HCT116 (cell line): ENCODE results near the gene RAB1A. TPM values are rescaled to one million over a fixed set of nuclear protein-coding genes. Genes with fewer than 3 reads are reported as not detected.

Experiments used
- ATAC-seq: fragments of 200-7000 bp; cut with Tn5 transposase; 2 replicates; pipeline ENCODE4 v1.9.1; 2020; ENCODE audit warnings: mild to moderate bottlenecking, moderate library complexity
- BruUV-seq: library from RNA; stranded (reverse); fragments of 400-500 nt; replicated peaks from 2 replicates; lab custom pipeline; 2021; lab: Mats Ljungman, UMichigan
- CTCF ChIA-PET: fragments of 300-600 bp; sonication (Branson Sonifier 250); formaldehyde crosslinking; loops from one replicate; lab custom pipeline; 2021; ENCODE audit warnings: antibody characterized with exemption; lab: Charles Lee
- POLR2A ChIA-PET: fragments of 300-600, 350-600 bp; sonication (Branson Sonifier 250); formaldehyde crosslinking; loops from one replicate; lab custom pipeline; 2021; ENCODE audit warnings: antibody characterized with exemption; lab: Charles Lee
- RAD21 ChIA-PET, 2 experiments: fragments of 300-600 bp; sonication (Branson Sonifier 250); formaldehyde crosslinking; loops; one replicate each; lab custom pipeline; 2023; ENCODE audit warnings: low total read pairs in 2 of 2; ENCODE audit not compliant: uncharacterized antibody in 2 of 2, unreplicated experiment in 2 of 2, low non-redundant PET in 1 of 2; lab: Charles Lee
- DNase-seq: peaks from one replicate; pipeline ENCODE4 v3.0.0-alpha.2; 2010; ENCODE audit warnings: low read depth, low spot score
- H2AFZ ChIP-seq: fragments of 200-600 bp; shearing (Covaris generic), sonication (generic); 2 replicates; pipeline ENCODE4 v1.6.1; 2017; ENCODE audit warnings: low read depth, mixed run types, mixed read lengths, antibody characterized with exemption, low read length; ENCODE audit not compliant: poor library complexity, severe bottlenecking
- H3K27ac ChIP-seq: 2 replicates; pipeline ENCODE4 v1.5.1; 2012; ENCODE audit warnings: low read depth, low read length
- H3K27me3 ChIP-seq: fragments of 200-600 bp; sonication (generic); 2 replicates; pipeline ENCODE4 v1.6.1; 2016; ENCODE audit warnings: mixed run types, low read length, mixed read lengths; ENCODE audit not compliant: insufficient read depth
- H3K36me3 ChIP-seq, 2 experiments: fragments of 200-500 bp in 1 of 2; fragments of 200-600 bp in 1 of 2; sonication (Bioruptor generic) in 1 of 2; sonication (generic) in 1 of 2; 2 replicates each; pipeline versions ENCODE4 v1.5.1 to v1.6.1; 2014 to 2016; ENCODE audit warnings: low read length in 2 of 2, inconsistent platforms in 1 of 2, mixed read lengths in 1 of 2, mixed run types in 1 of 2; ENCODE audit not compliant: insufficient read depth in 2 of 2, control insufficient read depth in 1 of 2
- H3K4me1 ChIP-seq, 2 experiments: fragments of 200-600 bp in 1 of 2; sonication (generic) in 1 of 2; 2 replicates each; pipeline versions ENCODE4 v1.5.1 to v1.6.1; 2012 to 2017; ENCODE audit warnings: low read length in 2 of 2, inconsistent platforms in 1 of 2, mild to moderate bottlenecking in 1 of 2, mixed read lengths in 1 of 2, mixed run types in 1 of 2, moderate library complexity in 1 of 2; ENCODE audit not compliant: insufficient read depth in 2 of 2, control insufficient read depth in 1 of 2
- H3K4me2 ChIP-seq: fragments of 200-600 bp; sonication (generic); 2 replicates; pipeline ENCODE4 v1.6.1; 2017; ENCODE audit warnings: mixed run types, low read length, mixed read lengths
- H3K4me3 ChIP-seq, 2 experiments: fragments of 200-600 bp in 1 of 2; sonication (generic) in 1 of 2; replicated peaks in 1 of 2; 2 replicates each; pipeline ENCODE4 v1.5.1; 2011 to 2016; ENCODE audit warnings: low read length in 2 of 2, control low read depth in 1 of 2, low read depth in 1 of 2, mild to moderate bottlenecking in 1 of 2, mixed read lengths in 1 of 2, mixed run types in 1 of 2
- H3K79me2 ChIP-seq: fragments of 200-600 bp; sonication (generic); 2 replicates; pipeline ENCODE4 v1.6.1; 2017; ENCODE audit warnings: mild to moderate bottlenecking, mixed run types, low read length, moderate library complexity, mixed read lengths; ENCODE audit not compliant: insufficient read depth
- H3K9ac ChIP-seq: fragments of 200-600 bp; sonication (generic); 2 replicates; pipeline ENCODE4 v1.6.1; 2016; ENCODE audit warnings: low read length, mixed read lengths
- H3K9me2 ChIP-seq: fragments of 200-600 bp; sonication (generic), shearing (Covaris generic); 2 replicates; pipeline ENCODE4 v1.6.1; 2017; ENCODE audit warnings: mixed run types, mild to moderate bottlenecking, moderate library complexity; ENCODE audit not compliant: insufficient read depth
- H3K9me3 ChIP-seq, 2 experiments: fragments of 200-500 bp in 1 of 2; fragments of 200-600 bp in 1 of 2; sonication (Bioruptor generic) in 1 of 2; sonication (generic) in 1 of 2; 2 replicates each; pipeline ENCODE4 v1.6.1; 2014 to 2017; ENCODE audit warnings: low read length in 2 of 2, mixed read lengths in 2 of 2, inconsistent platforms in 1 of 2, low read depth in 1 of 2, mild to moderate bottlenecking in 1 of 2, mixed run types in 1 of 2, moderate library complexity in 1 of 2; ENCODE audit not compliant: control insufficient read depth in 1 of 2, insufficient read depth in 1 of 2
- H4K20me1 ChIP-seq: fragments of 200-600 bp; sonication (generic), shearing (Covaris generic); 2 replicates; pipeline ENCODE4 v1.6.1; 2017; ENCODE audit warnings: mixed run types, mild to moderate bottlenecking, moderate library complexity; ENCODE audit not compliant: insufficient read depth
- CBX3 ChIP-seq: IDR thresholded peaks from 2 replicates; pipeline ENCODE4 v1.6.1; 2012; ENCODE audit warnings: low read depth
- CEBPB ChIP-seq: IDR thresholded peaks from 2 replicates; pipeline ENCODE4 v1.6.1; 2012; ENCODE audit warnings: low read depth
- EGR1 ChIP-seq: IDR thresholded peaks from 2 replicates; pipeline ENCODE4 v1.6.1; 2012; ENCODE audit warnings: low read depth
- JUND ChIP-seq: IDR thresholded peaks from 2 replicates; pipeline ENCODE4 v1.6.1; 2012
- POLR2A ChIP-seq: IDR thresholded peaks from 2 replicates; pipeline ENCODE4 v1.7.0; 2011; ENCODE audit warnings: borderline replicate concordance; ENCODE audit not compliant: insufficient read depth, insufficient read length; ENCODE audit errors: extremely low read depth
- RAD21 ChIP-seq: IDR thresholded peaks from 2 replicates; pipeline ENCODE4 v1.6.1; 2012; ENCODE audit warnings: low read depth, mild to moderate bottlenecking
- SIN3A ChIP-seq: IDR thresholded peaks from 2 replicates; pipeline ENCODE4 v1.6.1; 2012; ENCODE audit warnings: low read depth
- SP1 ChIP-seq: IDR thresholded peaks from 2 replicates; pipeline ENCODE4 v1.6.1; 2012; ENCODE audit warnings: low read depth
- SRF ChIP-seq: IDR thresholded peaks from 2 replicates; pipeline ENCODE4 v1.6.1; 2012; ENCODE audit warnings: low read depth
- TCF7L2 ChIP-seq: IDR thresholded peaks from 2 replicates; pipeline ENCODE4 v1.7.0; 2011; ENCODE audit warnings: borderline replicate concordance, inconsistent platforms; ENCODE audit not compliant: insufficient read depth, insufficient read length; ENCODE audit errors: extremely low read depth
- YY1 ChIP-seq: IDR thresholded peaks from 2 replicates; pipeline ENCODE4 v1.6.1; 2011; ENCODE audit warnings: low read length, low read depth, moderate library complexity, mild to moderate bottlenecking; ENCODE audit not compliant: insufficient replicate concordance; ENCODE audit errors: extremely low read depth
- ZNF274 ChIP-seq: fragments of 200-500 bp; sonication (Bioruptor generic); IDR thresholded peaks from 2 replicates; pipeline ENCODE4 v1.6.1; 2014; ENCODE audit warnings: mild to moderate bottlenecking, low read depth, low read length, inconsistent platforms
- intact Hi-C: fragments of 100-400 bp; cut with micrococcal nuclease; formaldehyde crosslinking; loops from 2 replicates; pipeline ENCODE4 v1.10.0; 2022
- total RNA-seq: library from RNA; stranded (reverse); gene quantifications from one replicate; pipeline ENCODE4 v1.2.1, GENCODE V29; 2021; ENCODE audit not compliant: unreplicated experiment
- TF ChIP-seq, protein P1 (sequence below): IDR thresholded peaks from 2 replicates; pipeline ENCODE4 v1.6.1; 2012; ENCODE audit warnings: low read depth
- TF ChIP-seq, protein P2 (sequence below): IDR thresholded peaks from 2 replicates; pipeline ENCODE4 v1.6.1; 2012
- TF ChIP-seq, protein P3 (sequence below): IDR thresholded peaks from 2 replicates; pipeline ENCODE4 v1.6.1; 2011; ENCODE audit warnings: mild to moderate bottlenecking, low read length, moderate library complexity; ENCODE audit not compliant: insufficient replicate concordance; ENCODE audit errors: extremely low read depth
- TF ChIP-seq, protein P4 (sequence below), 3 experiments: fragments of 200-600 bp in 1 of 3; sonication (generic) in 1 of 3; IDR thresholded peaks in 2 of 3; conservative IDR thresholded peaks in 1 of 3; 2 replicates each; pipeline ENCODE4 v1.5.1; 2012 to 2017; ENCODE audit warnings: low read depth in 2 of 3, low read length in 2 of 3, antibody characterized with exemption in 1 of 3, borderline replicate concordance in 1 of 3, control low read depth in 1 of 3, mild to moderate bottlenecking in 1 of 3, mixed read lengths in 1 of 3, mixed run types in 1 of 3, moderate library complexity in 1 of 3; ENCODE audit not compliant: insufficient read depth in 1 of 3
- TF ChIP-seq, protein P5 (sequence below): IDR thresholded peaks from 2 replicates; pipeline ENCODE4 v1.6.1; 2012

The RAB1A gene
- total RNA-seq, 1 experiment from 2014 or later: 131 TPM

GRCh38 chr2:65128297-65129190, 1.4 kb downstream of the RAB1A start:
- peak overlapping the region; percentile 95 for H3K9ac ChIP-seq

More at GRCh38 chr2:65128297-65129190, 1.4 kb downstream of the RAB1A start:
- DNase-seq (no peak), ATAC-seq (no peak)
- Histone ChIP-seq H3K79me2 (peaks cover 65% of the 10 kb centered on the region), H3K27me3 (no peaks in the 10 kb centered on the region), H4K20me1 (peaks cover 27% of the 10 kb centered on the region; the same call in 1 of the 2 replicates), H3K4me1 (peaks cover 34 to 59% of the 10 kb centered on the region in 2 experiments), H3K36me3 (no peaks in the 10 kb centered on the region), H3K4me3 (peak overlapping the region; percentile 93 to 94), H3K9me3 (no peaks in the 10 kb centered on the region)
- ChIA-PET RAD21 (no interaction called here), CTCF (no interaction called here)
- BruUV-seq: no TSS peak
- TF ChIP-seq SRF (no peak), SIN3A (no peak), SP1 (no peak), ZNF274 (no peak), POLR2A (no peak), CBX3 (no peak), YY1 (no peak), TCF7L2 (no peak), EGR1 (no peak), RAD21 (no peak), JUND (no peak), CEBPB (no peak)
- TF ChIP-seq, protein P1, sequence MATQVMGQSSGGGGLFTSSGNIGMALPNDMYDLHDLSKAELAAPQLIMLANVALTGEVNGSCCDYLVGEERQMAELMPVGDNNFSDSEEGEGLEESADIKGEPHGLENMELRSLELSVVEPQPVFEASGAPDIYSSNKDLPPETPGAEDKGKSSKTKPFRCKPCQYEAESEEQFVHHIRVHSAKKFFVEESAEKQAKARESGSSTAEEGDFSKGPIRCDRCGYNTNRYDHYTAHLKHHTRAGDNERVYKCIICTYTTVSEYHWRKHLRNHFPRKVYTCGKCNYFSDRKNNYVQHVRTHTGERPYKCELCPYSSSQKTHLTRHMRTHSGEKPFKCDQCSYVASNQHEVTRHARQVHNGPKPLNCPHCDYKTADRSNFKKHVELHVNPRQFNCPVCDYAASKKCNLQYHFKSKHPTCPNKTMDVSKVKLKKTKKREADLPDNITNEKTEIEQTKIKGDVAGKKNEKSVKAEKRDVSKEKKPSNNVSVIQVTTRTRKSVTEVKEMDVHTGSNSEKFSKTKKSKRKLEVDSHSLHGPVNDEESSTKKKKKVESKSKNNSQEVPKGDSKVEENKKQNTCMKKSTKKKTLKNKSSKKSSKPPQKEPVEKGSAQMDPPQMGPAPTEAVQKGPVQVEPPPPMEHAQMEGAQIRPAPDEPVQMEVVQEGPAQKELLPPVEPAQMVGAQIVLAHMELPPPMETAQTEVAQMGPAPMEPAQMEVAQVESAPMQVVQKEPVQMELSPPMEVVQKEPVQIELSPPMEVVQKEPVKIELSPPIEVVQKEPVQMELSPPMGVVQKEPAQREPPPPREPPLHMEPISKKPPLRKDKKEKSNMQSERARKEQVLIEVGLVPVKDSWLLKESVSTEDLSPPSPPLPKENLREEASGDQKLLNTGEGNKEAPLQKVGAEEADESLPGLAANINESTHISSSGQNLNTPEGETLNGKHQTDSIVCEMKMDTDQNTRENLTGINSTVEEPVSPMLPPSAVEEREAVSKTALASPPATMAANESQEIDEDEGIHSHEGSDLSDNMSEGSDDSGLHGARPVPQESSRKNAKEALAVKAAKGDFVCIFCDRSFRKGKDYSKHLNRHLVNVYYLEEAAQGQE: no peak
- TF ChIP-seq, protein P2, sequence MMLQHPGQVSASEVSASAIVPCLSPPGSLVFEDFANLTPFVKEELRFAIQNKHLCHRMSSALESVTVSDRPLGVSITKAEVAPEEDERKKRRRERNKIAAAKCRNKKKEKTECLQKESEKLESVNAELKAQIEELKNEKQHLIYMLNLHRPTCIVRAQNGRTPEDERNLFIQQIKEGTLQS: no peak
- TF ChIP-seq, protein P3, sequence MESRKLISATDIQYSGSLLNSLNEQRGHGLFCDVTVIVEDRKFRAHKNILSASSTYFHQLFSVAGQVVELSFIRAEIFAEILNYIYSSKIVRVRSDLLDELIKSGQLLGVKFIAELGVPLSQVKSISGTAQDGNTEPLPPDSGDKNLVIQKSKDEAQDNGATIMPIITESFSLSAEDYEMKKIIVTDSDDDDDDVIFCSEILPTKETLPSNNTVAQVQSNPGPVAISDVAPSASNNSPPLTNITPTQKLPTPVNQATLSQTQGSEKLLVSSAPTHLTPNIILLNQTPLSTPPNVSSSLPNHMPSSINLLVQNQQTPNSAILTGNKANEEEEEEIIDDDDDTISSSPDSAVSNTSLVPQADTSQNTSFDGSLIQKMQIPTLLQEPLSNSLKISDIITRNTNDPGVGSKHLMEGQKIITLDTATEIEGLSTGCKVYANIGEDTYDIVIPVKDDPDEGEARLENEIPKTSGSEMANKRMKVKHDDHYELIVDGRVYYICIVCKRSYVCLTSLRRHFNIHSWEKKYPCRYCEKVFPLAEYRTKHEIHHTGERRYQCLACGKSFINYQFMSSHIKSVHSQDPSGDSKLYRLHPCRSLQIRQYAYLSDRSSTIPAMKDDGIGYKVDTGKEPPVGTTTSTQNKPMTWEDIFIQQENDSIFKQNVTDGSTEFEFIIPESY: no peak
- TF ChIP-seq, protein P4, sequence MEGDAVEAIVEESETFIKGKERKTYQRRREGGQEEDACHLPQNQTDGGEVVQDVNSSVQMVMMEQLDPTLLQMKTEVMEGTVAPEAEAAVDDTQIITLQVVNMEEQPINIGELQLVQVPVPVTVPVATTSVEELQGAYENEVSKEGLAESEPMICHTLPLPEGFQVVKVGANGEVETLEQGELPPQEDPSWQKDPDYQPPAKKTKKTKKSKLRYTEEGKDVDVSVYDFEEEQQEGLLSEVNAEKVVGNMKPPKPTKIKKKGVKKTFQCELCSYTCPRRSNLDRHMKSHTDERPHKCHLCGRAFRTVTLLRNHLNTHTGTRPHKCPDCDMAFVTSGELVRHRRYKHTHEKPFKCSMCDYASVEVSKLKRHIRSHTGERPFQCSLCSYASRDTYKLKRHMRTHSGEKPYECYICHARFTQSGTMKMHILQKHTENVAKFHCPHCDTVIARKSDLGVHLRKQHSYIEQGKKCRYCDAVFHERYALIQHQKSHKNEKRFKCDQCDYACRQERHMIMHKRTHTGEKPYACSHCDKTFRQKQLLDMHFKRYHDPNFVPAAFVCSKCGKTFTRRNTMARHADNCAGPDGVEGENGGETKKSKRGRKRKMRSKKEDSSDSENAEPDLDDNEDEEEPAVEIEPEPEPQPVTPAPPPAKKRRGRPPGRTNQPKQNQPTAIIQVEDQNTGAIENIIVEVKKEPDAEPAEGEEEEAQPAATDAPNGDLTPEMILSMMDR (IDR thresholded peaks at IDR 0.05 in 2 of 3, conservative IDR thresholded peaks at IDR 0.05 in 1 of 3; ENCODE audit: borderline replicate concordance in 1 of 3, insufficient read depth in 1 of 3, low read depth in 2 of 3, low read length in 2 of 3): no peak
- TF ChIP-seq, protein P5, sequence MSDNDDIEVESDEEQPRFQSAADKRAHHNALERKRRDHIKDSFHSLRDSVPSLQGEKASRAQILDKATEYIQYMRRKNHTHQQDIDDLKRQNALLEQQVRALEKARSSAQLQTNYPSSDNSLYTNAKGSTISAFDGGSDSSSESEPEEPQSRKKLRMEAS: no peak
- TF ChIP-seq, all 23 proteins: peak for 0
- Histone ChIP-seq H3K9me2 (no peaks in the 10 kb centered on the region), H3K27ac (no peak overlapping the region), H2AFZ (no peak overlapping the region), H3K4me2 (peak overlapping the region; percentile 89)
- intact Hi-C loops: no loop called here
- POLR2A ChIA-PET: no interaction called here
